ENCODE measurements around the gene MIS18A.
A peak's percentile ranks its signal among the peaks of the same experiment; 100 is the strongest.
"Not testable (repeated sequence)": the region's sequence is repeated elsewhere in the genome, so short reads cannot be mapped to it uniquely, and the experiment has no call there.

The MIS18A gene

GRCh38 chr21:32303385-32303784, 24.5 kb upstream of the MIS18A start:
- DNase-seq: no peak

GRCh38 chr21:32302560-32302959, 23.7 kb upstream of the MIS18A start:
- no peak for DNase-seq

DNA sequence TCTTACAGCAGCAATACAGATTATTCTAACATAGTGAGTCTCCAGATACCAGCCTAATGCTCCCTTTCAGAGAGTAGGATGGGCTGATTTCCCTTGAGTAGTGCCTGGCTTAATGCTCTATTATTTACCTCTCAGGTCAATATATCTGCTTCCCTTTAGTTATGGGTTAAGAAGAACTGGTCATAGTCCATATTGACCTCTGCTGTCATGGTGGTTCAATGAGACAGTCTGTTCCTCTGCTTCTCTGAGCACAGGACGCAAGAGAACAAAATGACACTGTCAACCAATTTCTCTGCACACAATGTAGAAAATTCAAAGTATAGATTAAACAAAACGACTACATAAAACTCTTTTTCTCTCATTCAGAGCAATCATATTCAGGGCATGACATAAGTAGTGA, 22.7 kb upstream of the MIS18A start:
- DNase-seq: no peak

DNA sequence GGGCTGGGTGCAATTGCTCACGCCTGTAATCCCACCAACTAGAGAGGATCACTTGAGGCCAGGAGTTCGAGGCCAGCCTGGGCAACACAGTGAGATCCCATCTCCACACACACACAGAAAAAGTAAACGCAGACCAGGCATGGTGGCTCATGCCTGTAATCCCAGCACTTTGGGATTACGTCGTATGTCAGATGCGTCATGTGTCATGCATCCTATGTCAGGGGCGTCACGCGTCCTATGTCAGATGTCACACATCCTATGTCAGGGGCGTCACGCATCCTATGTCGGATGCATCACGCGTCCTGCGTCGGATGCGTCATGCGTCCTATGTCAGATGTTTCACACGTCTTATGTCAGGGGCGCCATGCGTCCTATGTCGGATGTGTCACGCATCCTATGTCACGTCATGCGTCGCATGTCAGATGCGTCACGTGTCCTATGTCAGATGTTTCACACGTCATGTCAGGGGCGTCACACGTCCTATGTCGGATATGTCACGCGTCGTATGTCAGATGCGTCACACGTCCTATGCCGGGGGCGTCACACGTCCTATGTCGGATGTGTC, 21.4 kb upstream of the MIS18A start:
- no peak for DNase-seq

DNA sequence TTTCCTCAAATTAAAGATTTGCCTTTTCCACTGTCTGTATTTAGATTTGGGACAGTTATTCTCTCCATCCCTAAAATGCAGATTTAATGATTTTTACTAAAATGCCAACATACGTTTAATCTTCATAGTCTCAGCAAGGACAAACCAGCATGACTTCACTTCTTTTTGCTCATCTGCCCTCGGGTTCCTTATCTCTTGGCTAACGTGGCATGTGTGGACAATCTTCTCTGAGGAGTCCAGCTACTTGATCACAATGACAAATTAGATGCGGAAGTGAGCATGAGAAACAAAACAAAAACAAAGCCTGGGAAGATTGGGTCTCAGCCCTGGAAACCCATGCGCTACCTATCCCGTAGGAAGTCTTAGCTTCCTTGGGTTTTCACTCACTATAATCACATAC, 20.8 kb upstream of the MIS18A start:
- no peak for DNase-seq

- no peak for DNase-seq
Measured at GRCh38 chr21:32298658-32299081, 19.8 kb upstream of the MIS18A start, which contains the start of gene MRAP. Gene MRAP, plus strand, starts transcription at chr21:32298855. Its CDS starts 117 bp downstream, at chr21:32298972.

DNA sequence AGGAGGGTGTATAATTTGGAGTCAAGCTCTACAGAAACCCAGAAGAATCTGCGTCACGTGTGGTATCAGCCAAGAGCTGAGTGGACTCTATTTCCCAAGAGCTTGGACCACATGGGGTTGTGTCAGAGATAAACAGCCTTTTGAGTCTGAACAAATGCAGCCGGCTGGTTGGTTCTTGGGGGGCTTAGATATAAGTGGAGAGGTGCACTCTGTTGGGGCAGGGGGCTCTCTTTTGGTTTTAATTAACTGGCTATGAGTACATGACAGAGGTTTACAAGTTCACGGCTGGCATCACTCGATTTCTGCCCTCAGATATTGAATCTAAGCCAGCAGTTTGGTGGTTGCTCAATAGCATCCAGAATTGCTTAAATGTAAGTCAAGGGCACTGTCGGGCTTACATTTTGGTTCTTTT, 19.3 kb upstream of the MIS18A start:
- no peak for DNase-seq

DNA sequence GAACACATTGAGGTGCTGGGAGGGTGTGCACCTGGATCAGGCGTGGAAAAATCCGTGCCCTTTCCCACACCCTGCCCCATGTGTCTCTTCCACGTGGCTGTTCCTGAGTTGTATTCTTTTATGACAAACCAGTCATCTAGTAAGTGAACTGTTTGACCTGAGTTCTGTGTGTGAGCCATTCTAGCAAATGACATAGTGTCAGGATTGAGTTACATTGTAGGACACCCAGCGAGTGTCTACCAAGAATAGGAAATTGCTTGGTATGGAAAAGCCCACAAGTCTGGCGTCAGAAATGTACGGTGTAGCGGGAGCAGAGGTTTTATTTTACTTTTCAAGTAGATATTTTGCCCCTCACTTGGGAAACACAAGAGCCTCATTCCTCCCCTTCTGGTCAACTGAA, 18.6 kb upstream of the MIS18A start:
- no peak for DNase-seq

- DNase-seq: no peak
Measured at GRCh38 chr21:32285476-32285875, 6.6 kb upstream of the MIS18A start.

DNA sequence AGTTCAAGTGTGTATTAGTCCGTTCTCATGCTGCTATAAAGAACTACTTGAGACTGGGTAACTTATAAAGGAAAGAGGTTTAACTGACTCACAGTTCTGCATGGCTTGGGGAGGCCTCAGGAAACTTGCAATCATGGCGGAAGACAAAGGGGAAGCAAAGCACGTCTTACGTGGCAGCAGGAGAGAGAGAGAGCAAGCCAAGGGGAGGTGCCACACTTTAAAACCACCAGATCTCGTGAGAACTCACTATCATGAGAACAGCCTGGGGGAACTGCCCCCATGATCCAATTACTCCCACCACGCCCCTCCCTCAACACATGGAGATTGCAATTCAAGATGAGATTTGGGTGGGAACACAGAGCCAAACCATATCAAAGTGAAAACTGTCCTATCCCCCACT, 4.1 kb upstream of the MIS18A start:
- DNase-seq: no peak

GRCh38 chr21:32281531-32281930, 2.7 kb upstream of the MIS18A start:
- no peak for DNase-seq

- DNase-seq: no peak
Measured at GRCh38 chr21:32279377-32279680, 480 bp upstream of the MIS18A start.

DNA sequence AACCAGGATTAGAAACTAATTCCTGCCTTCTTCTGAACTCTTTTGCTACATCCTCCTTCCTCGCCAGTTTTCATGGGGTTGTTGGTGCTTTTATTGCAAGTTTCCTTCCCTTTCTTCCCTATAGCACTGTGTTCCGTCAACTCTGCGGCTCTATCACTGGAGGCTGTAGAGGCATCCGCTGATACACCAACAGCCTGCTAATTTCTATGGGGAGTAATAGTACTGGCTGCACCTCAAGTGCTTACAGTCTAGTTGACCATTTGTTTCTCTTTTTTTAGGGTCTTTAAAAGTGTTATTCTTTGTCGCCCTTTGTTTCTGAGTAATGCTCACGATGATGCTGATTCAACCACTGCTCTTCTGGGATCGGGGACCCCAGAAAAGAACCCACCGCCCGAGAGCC, 746 bp downstream of the MIS18A start:
- DNase-seq: no peak

GRCh38 chr21:32276671-32277070, 2.2 kb downstream of the MIS18A start:
- no peak for DNase-seq

DNA sequence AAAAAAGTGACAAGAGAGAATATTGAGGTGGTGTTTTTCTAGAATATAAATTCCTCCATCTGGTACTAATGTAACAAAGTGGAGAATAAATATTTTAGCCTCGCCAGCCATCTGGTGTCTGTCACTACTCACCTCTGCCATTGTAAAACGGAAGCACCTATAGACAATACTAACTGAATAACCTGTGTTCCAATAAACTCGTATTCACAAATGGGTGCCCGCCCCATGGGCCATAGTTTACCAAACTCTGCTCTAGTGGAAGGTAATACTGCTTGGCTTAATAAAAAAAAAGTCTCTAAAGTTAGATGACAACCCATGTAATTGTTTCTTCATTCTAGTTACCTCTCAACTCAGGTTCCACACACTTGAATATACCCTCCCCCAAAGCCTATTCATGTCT, 8.1 kb downstream of the MIS18A start:
- no peak for DNase-seq

DNA sequence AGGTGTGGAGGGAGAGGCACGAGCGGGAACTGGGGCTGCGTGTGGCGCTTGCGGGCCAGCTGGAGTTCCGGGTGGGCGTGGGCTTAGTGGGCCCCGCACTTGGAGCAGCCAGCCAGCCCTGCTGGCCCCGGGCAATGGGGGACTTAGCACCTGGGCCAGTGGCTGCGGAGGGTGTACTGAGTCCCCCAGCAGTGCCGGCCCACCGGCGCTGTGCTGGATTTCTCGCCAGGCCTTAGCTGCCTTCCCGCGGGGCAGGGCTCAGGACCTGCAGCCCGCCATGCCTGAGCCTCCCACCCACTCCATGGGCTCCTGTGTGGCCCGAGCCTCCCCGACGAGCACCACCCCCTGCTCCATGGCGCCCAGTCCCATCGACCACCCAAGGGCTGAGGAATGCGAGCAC, 13.5 kb downstream of the MIS18A start:
- DNase-seq: not testable (repeated sequence)

GRCh38 chr21:32261929-32262328, 16.9 kb downstream of the MIS18A start:
- no peak for DNase-seq

GRCh38 chr21:32260130-32260529, 18.7 kb downstream of the MIS18A start:
- no peak for DNase-seq

- DNase-seq: not testable (repeated sequence)
Measured at GRCh38 chr21:32258786-32259048, 20.1 kb downstream of the MIS18A start.

DNA sequence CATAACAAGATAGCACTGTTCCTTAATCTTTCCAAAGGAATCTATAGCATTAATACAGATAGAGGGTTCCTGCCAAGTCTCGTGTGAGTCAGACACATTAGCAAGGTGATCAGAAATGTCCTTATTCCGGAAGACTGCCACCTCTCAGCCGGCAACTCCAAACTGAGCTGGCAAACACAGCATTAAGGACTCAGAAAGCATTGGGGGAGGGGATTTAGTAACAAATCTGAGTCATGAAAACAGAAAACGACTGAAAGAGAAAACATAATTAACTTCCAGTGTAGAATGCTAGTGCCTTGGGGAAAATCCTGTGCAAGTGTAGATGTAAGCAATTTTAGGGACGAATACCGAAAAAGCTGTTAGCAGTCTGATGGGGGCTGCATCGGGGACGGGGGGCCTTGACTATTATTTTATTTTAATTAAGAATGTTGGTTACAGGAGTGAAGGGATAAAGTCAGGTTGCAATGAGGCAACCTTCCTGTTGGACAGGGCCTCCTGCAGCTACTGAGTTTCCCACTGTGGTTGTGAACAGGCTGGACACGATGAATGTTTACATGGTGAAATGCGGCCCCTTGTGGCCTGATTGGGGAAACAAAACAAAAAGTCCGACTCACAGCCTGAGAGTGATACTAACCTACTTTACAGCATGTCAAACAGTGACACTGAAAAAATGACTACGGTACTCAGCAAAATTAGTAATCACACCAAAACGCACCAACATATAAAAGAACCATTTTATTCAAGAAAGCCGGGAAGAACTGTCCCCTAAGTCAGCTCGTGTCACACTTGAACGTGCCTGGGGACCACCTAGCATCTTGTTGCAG, 20.7 kb downstream of the MIS18A start:
- peak; percentile 65 for DNase-seq

GRCh38 chr21:32256873-32257620, 21.8 kb downstream of the MIS18A start:
- DNase-seq: no peak

GRCh38 chr21:32256251-32256650, 22.6 kb downstream of the MIS18A start:
- no peak for DNase-seq

- no peak for DNase-seq
Measured at GRCh38 chr21:32253215-32253641, 25.6 kb downstream of the MIS18A start.

- no peak for DNase-seq
Measured at GRCh38 chr21:32252136-32252535, 26.7 kb downstream of the MIS18A start.

Data from stimulated activated CD8-positive, alpha-beta memory T cell treated with anti-CD3 and anti-CD28 coated beads, Interleukin-4, amount 100 ng/mL, for 48 hours (primary cell).